HCT116 (cell line): Measurements from ENCODE around the gene YOD1.

Experiments used
- CTCF ChIP-seq, 3 experiments: fragments of 200-600 bp in 1 of 3; sonication (generic) in 1 of 3; IDR thresholded peaks in 2 of 3; conservative IDR thresholded peaks in 1 of 3; 2 replicates each; pipeline ENCODE4 v1.5.1; 2012 to 2017; ENCODE audit warnings: low read depth in 2 of 3, low read length in 2 of 3, antibody characterized with exemption in 1 of 3, borderline replicate concordance in 1 of 3, control low read depth in 1 of 3, mild to moderate bottlenecking in 1 of 3, mixed read lengths in 1 of 3, mixed run types in 1 of 3, moderate library complexity in 1 of 3; ENCODE audit not compliant: insufficient read depth in 1 of 3
- RAD21 ChIP-seq: IDR thresholded peaks from 2 replicates; pipeline ENCODE4 v1.6.1; 2012; ENCODE audit warnings: low read depth, mild to moderate bottlenecking

DNA sequence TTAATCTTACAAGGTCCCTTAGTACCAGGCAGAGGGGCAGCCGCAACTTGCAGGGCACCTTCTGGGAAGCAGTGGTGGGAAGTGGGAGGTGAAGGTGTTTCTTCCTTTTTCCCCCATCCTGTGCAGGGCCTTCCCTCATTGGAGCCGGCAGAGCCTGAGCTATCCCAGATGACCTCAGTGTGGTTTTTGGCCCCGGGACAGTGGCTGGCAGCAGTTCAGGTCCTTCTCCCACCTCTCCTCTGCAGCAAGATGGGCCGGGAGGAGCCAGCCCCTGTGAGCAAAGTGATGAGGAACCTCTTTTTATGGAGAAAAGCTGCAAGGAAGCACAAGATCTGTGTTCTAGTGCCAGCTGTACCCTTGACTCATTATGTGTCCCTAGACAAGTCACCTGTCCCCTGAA lies 8.9 kb upstream of the YOD1 start:
- TF ChIP-seq RAD21 (no peak), CTCF (IDR thresholded peaks at IDR 0.05 in 2 of 3, conservative IDR thresholded peaks at IDR 0.05 in 1 of 3; ENCODE audit: borderline replicate concordance in 1 of 3, insufficient read depth in 1 of 3, low read depth in 2 of 3, low read length in 2 of 3) (no peak)
